H54 (cell line): Measurements from ENCODE around the gene STK4.
"Not testable (repeated sequence)": the region's sequence is repeated elsewhere in the genome, so short reads cannot be mapped to it uniquely, and the experiment has no call there.

Source experiments
- DNase-seq: peaks from one replicate; pipeline ENCODE4 v3.0.0; 2011; ENCODE audit warnings: low spot score, mixed read lengths; ENCODE audit not compliant: insufficient read length
- FAIRE-seq: peaks from 3 replicates; lab custom pipeline; 2011; peaks lifted over from hg19 to GRCh38; lab: Jason Lieb, UNC
- POLR2A ChIP-seq: IDR thresholded peaks from 2 replicates; pipeline ENCODE4 v1.6.1; 2011; ENCODE audit warnings: low read depth, mild to moderate bottlenecking, low read length

Gene STK4

DNA sequence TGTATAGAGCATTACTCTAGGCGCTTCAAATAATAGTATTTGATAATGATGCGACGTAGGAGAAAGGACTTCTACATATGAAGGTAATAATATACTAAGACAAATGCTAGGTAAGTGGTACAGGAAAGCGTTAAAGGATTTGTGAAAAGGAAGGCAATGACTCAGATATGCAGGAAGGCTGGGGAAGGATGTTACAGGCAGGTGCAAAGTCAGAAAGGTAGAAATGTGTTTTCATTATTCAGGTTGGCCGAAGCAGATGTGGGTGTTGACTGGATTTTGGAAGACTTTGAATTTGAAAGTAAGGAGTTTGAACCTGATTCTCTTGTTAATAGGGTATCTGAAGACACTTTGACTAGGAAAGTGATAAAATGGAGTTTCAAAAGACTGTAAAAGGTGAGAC is 51.0 kb downstream of the STK4 start:
- FAIRE-seq (no peak), DNase-seq (no peak)
- no peak for TF ChIP-seq POLR2A

DNA sequence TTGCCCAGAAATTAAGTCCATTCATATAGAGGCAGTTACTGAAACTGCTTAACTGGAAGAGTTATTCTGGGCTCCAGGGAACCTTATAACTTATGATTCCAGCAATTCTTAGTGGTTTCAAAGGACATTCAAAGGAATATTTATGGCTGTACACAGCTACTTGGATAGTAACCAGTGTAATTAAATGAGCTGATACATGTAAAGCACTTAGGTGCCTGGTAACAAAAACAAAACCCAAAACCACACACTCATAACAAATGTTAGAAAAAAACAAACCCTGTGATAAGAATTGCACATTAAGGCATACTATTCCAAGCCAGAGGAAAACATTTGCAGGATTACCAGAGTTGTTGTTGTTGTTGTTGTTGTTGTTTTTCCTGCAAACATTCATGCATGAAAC is 51.5 kb downstream of the STK4 start:
- DNase-seq (no peak), FAIRE-seq (no peak)
- no peak for TF ChIP-seq POLR2A

DNA sequence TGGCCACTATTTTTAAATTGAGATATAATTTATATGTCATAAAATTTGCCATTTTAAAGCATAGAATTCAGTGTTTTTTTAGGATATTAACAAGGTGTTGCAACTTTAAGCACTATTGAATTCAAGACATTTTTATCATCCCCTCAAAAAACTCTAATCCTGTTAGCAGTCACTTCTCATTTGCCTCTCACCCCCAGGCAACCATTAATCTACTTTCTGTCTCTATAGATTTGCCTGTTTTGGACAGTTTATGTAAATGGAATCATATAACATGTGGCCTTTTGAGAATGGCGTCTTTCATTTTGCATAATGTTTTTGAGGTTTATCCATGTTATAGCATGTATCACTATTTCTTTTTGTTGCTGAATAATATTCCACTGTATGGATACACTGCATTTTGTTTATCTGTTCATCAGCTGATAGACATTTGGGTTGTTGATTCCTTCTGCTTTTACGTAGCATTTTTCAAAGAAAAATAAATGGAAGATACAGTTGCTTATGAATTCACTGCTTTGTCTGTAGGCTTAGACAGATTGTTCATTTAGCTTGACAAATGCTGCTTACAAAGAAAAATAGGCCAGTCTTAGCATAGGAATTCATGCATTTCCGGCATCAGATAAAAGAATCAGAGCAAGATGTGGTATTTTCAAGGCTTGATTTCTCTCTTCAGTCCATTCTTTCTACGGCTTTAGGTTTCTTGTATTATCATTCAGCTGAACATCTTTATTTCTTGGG is 52.9 kb downstream of the STK4 start:
- DNase-seq: no peak
- FAIRE-seq: peak; percentile 55
- TF ChIP-seq POLR2A: no peak

DNA sequence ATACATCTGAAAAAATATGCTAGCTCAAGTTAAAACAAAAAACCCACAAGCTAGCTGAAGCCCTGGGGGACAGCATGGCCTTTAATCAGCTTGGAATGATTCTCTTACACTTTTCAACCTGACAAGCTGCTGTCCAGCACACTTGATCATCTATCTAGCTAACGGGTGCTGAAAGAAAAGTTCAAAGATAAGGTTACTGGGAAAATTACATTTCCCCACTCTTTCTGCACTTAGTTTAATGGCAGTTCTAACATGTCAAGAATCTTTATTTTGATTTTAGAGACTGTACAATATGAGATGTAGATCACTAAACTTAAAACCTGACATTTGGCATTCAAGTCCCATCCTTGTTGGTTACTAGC is 53.4 kb downstream of the STK4 start:
- FAIRE-seq (no peak), DNase-seq (no peak)
- no peak for TF ChIP-seq POLR2A

DNA sequence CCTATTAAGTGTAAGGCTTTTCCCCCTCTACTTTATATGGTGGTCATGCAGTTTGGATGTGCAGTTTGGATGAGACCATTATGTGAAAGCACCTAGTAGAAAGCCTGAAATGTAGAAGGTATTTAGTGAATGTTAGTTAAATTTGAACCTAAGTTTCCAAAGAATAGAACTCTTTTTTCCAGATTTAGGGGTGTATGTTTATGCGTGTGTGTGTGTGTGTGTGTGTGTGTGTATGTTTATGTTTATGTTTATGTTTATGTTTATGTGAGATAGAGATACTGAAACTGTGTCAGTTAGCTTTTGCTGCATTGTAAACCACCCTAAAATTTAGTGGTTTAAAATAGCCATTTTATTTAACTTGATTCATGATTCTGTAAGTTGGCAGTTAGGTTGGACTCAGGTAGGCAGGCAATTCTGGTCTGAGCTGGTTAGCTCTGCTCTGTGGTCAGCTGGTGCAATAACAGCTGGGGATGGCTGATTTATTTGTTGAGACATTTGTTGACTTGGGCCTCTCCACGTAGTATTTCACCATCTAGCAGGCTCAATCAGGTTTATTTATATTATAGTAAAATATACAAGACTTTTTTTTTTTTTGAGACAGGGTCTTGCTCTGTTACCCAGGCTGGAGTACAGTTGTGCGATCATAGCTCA is 54.0 kb downstream of the STK4 start:
- peak; percentile 11 for FAIRE-seq
- no peak for DNase-seq

DNA sequence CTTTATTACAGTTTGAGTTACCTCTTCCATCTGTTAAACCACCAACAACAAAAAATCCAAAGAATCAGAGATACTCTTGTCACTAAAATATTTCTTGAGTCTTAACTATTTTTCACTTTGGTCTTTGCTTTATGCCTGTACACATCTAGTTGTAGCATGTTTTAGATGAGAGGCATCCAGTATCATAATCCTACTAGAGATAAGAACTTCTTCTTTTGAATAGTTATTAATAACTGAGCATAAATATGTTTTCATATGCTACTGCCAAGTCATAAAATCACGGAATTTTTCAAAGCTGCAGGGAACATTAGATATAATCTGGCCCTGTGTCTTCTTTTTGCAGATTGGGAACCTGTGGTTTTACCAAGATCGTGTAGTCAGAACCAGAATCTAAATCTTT is 55.3 kb downstream of the STK4 start:
- DNase-seq (no peak), FAIRE-seq (no peak)
- TF ChIP-seq POLR2A: no peak

More for the DNA sequence above, 54.0 kb downstream of the STK4 start:
- TF ChIP-seq POLR2A: no peak

DNA sequence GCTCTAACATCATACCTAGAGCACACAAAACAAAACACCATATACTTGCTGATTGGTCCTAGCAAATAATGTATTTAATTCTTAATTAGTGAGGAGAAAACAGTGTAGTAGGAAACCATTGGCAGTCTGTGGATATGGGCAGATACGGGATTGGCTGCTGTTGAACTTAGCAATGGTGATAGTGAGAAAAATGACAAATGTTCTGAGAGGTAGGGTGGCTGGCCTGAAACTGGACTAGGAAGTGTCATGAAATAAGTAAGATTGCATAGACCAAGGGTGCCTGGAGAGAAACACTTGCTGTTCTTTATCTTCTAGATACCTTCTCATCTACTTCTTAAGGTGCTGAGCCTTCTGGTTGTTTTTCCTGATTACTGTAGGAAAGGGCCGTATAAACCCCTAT is 56.8 kb downstream of the STK4 start:
- FAIRE-seq: peak; percentile 30

DNA sequence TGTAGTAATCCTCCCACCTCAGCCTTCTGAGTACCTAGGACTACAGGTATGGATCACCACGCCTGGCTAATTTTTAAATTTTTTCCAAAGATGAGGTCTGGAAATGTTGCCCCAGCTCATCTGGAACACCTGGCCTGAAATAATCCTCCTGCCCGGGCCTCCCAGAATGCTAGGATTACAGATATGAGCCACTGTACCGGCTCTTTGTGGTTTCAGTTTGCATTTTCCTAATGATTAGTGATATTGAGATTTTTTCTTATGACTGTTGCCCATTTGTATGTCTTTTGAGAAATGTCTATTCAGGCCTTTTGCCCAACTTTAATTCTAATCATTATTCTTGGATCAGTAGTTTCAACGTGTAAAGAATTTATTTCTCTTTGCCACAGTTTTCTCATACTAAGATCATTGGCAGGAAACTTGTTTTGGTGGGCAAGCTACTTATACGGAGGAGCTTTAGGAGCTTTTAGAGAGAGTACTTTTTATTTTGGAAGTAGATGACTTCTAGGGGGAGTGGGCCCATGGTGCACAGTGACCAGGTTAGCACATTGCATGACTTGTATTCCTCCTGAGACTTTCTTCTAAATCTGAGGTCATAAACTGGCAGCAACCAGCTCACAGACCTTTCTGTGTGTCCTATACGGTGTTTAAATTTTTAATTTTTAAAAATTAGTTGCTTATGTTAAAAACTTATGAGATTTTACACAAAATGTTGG is 62.3 kb downstream of the STK4 start:
- TF ChIP-seq POLR2A: no peak
- no peak for FAIRE-seq
- no peak for DNase-seq

More for the DNA sequence above, 56.8 kb downstream of the STK4 start:
- DNase-seq: not testable (repeated sequence)

DNA sequence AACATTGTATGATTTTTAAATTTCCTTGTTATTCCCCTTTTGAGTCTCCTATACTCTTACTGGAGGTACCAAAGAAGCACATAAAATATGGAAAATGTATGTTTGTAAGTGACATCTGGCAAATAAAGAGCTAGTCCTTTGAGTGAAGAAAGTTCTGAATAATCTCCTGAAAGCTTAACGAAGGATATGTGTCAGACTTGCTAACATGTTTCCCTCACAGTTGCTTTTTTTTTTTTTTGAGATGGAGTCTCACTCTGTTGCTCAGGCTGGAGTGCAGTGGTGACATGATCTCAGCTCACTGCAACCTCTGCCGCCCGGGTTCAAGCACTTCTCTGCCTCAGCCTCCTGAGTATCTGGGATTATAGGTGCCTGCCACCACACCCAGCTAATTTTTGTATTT is 63.6 kb downstream of the STK4 start:
- TF ChIP-seq POLR2A: no peak
- FAIRE-seq (no peak), DNase-seq (no peak)

DNA sequence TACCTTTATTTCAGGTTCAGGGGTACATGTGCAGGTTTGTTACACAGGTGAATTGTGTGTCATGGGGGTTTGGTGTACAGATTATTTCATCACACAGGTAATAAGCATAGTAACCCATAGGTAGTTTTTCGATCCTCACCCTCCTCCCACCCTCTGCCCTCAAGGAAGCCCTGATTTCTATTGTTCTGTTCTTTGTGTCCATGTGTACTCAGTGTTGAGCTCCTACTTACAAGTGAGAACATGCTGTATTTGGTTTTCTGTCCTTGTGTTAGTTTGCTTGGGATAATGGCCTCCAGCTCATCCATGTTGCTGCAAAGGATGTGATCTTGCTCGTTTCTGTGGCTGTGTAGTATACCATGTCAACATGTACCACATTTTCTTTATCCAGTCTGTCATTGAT is 66.0 kb downstream of the STK4 start:
- no peak for TF ChIP-seq POLR2A
- FAIRE-seq: no peak
- no peak for DNase-seq

DNA sequence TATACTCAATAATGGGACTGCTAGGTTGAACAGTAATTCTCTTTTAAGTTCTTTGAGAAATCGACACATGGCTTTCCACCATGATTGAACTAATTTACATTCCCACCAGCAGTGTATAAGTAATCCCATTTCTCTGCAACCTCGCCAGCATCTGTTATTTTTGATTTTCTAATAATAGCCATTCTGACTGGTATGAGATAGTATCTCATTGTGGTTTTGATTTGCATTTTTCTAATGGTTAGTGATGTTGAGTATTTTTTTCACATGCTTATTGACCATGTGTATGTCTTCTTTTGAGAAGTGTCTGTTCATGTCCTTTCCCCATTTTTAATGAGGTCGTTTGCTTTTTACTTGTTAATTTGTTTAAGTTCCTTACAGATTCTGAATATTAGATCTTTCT is 66.5 kb downstream of the STK4 start:
- DNase-seq (no peak), FAIRE-seq (no peak)
- TF ChIP-seq POLR2A: no peak

DNA sequence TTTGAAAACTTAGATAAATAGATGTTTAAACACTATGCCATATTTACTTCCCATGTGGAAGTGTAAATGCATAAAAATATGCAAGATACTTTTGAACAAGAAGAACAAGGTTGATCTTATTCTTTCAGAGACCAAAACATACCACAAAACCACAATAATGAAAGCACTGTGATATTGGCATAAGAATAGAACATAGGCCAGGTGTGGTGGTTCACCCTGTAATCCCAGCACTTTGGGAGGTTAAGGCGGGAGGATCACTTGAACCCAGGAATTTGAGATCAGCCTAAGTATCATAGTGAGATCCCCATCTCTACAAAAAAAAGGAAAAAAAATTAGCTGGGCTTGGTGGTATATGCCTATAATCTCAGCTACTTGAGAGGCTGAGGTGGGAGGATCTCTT is 68.1 kb downstream of the STK4 start:
- no peak for TF ChIP-seq POLR2A
- FAIRE-seq: no peak
- no peak for DNase-seq

DNA sequence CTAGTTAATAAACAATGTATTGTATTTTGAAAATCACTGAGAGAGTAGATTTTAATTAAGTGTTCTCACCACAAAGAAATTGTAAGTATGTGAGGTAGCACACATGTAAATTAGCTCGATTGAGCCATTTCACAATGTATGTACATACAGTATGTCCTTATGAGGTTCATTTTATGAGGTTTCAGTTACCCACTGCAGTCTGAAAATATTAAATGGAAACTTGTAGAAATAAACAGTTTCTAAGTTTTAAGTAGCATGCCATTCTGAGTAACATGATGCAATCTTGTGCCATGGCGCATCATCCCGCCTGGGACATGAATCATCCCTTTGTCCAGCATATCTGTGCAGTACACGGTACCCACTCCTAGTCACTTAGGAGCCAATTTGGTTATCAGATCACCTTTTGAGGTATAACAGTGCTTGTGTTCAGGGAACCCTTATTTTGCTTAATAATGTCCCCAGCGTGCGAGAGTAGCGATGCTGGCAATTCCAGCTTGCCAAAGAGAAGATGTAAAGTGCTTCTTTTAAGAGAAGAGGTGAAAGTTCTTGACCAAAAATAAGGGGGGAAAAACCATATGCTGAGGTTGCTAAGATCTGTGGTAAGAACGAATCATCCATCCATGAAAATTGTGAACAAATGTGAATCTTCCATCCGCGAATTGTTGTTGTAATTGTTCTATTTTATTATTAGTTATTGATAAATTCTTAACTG is 69.9 kb downstream of the STK4 start:
- no peak for DNase-seq
- no peak for TF ChIP-seq POLR2A
- FAIRE-seq: peak; percentile 91

DNA sequence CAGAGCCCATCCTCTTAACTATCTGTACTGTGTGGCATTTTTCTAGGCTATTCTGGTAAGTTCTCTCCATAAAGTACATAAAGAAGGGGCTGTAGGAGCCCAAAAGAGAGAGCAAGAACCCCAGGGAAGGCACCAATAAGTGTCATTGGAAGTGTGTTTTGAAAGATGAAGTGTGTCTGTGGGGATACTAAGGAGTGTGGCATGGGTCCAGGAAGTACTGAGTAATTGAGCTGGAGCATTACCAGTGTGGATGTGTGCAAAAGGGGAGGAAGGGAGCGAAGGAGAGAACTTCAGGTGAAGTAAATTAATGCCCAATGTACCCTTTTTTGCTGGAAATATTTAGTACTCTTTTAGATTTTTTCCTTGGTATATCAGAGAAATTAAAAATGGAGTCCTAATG is 70.7 kb downstream of the STK4 start:
- FAIRE-seq (peak; percentile 97), DNase-seq (no peak)
- no peak for TF ChIP-seq POLR2A

DNA sequence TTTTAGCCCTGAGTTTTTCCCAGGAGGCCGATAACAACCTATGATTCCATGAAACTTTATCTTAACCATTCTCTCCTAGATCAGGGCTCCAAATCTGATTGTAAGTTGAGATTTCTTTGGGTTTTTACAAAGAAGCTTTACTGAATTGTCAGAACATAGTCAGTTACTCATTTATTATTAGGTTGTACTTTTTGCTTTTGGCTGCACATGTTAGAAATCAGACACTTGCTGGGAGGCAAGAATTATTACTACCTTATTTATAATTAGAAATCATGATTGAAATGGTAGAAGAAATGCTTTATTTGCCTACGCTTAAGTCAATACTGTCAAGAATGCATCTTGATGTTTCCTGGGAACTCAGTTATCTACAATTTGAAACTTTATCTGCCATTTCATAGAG is 71.3 kb downstream of the STK4 start:
- DNase-seq (no peak), FAIRE-seq (no peak)
- TF ChIP-seq POLR2A: no peak
